Measurements from ENCODE around the gene CEACAM19.

- TF ChIP-seq FOSL2 (IDR thresholded peaks at IDR 0.05) (no peak), FOSL2 (CRISPR knock-in tag; IDR thresholded peaks at IDR 0.05) (no peak), CEBPB (IDR thresholded peaks at IDR 0.05) (no peak), EP300 (IDR thresholded peaks at IDR 0.05) (no peak), REST (IDR thresholded peaks at IDR 0.05) (no peak), PHF8 (IDR thresholded peaks at IDR 0.05; ENCODE audit: borderline replicate concordance, low read depth) (no peak), PBX3 (IDR thresholded peaks at IDR 0.05) (no peak), CTCF (IDR thresholded peaks at IDR 0.05) (no peak), MAX (IDR thresholded peaks at IDR 0.05) (no peak)
Observed at GRCh38 chr19:44661205-44661604, 10.1 kb upstream of the CEACAM19 start.

Data from A549 (cell line).